HS-27A (cell line): Measurements from ENCODE around the gene ATP11B.

Source experiments
- DNase-seq: peaks from one replicate; pipeline ENCODE4 v3.0.0-alpha.2; 2012; ENCODE audit warnings: low read depth, missing footprints

ATP11B gene

DNA sequence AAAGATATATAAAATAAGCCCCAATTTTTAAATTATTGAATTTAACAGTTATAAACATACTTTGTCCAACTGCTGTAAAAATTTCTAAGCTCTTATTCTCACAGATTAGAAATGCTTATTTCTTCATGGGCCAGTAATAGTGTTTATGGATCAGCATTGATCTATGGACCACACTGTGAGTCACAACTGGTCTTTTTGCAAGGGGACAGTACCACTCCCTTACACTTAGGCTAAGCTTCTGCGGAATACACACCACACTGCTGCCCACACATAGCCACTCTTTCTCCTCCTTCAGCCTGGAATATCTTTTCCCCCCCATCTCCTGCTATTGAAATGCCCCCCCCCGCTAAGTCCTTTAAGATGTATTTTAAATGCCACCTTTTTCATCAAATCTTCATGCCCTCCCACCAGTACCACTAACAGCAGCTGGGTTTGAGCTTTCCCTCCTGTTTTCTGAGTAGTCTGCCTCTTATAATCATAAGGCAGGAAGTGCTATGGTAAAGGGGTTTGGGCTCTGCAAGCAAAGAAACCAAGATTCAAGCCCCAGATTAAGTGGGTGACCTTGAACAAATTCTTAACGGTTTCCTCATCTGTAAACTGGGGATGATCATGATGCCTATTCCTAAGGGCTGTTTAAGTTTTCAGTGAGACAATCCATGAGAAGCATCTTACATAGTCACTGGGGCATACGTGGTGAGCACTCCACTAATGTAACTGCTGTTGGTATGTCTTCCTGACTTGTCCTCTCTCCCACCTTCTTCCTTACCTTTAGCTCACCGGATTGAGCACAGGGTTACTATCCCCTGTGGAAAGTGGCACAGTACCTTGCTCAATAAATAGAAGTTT is 117.9 kb downstream of the ATP11B start:
- no peak for DNase-seq

DNA sequence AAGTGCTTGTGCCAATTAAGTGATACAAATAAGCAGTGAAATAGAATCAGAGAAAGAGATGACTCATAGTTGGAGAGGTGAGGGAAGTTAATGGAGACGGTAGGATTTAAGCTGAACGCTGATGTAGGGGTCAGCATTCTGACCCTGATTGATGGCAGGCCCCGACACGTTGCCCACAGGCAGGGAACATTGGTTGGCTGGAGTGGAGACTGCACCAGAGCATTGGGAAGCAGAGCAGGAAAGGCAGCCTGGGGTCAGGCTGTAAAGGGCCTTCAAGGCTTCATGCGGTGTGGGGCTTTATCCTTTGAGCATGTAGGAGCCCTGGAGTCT is 118.4 kb downstream of the ATP11B start:
- no peak for DNase-seq

DNA sequence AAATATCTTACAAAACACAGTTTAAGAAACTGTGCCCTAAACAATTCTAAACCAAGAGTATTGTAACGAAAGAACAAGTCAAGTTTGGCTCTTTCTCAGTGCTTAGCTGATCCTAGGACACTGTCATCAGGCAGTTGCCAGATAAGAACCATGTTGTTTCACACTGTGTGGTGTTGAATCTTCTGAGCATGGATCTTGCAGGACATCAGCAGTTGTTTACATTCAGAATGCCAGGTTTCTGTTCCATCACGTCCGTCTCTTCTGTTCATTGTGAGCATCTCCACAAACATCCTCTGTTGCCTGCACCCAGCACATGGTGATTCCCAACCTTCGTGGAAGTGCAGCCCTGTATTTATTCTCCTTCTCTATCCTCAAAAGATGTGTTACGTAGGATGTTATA is 119.2 kb downstream of the ATP11B start:
- DNase-seq, result no peak

DNA sequence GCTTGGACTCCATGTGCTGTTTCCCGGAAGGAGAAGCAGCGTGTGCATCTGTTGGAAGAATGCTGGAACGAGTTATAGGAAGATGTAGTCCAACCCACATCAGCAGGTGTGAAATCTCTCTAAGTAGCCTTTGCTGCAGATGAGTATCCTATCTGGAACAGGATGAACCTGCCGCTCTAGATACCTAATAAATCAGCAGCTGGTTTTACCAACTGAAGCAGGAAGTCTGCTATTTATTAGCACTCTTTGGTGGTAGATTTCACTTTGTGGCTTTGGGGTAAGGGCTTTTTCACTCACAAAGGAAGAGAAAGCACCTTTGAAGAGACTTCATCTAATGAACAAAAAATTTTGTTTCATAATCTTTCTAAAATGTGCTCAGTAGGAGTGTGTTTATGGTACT is 120.6 kb downstream of the ATP11B start:
- no peak for DNase-seq

DNA sequence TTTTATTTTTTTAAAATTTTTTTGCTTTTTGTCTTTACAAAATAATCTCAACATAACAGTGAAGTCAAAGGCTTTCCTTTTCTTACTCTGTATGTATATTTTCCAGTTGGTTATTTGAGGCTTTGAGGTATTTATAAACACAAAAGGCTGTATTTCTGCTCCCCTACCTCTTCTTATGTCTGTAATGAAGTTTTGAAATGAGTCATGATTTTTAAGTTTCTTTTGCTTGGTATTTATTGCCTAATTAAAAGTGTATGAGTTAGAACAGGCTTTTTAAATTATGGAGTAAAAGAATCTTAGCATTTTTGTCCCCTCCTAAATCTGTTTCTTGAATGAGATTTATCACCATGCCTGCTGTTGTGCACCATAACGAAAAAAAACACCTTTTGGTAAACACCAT is 121.0 kb downstream of the ATP11B start:
- DNase-seq, result no peak

DNA sequence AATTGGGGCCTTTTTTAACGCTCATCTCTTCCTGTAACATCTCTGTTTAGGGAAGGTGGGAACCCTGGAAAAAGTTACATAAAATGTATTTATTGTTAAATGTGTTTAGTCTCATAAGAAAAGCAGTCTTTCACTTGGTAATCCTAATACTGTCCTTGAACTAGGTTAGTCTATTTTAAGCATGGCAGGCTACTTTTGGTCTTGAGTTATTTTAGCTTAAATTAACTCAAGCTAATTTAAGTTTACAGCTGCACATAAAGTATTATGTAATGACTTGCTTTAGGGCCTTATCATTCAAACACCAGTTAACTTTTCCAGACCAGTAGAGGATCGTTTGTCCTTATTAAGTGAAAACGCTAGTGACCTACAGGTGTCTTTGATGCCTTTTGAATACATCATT is 123.8 kb downstream of the ATP11B start:
- no peak for DNase-seq

DNA sequence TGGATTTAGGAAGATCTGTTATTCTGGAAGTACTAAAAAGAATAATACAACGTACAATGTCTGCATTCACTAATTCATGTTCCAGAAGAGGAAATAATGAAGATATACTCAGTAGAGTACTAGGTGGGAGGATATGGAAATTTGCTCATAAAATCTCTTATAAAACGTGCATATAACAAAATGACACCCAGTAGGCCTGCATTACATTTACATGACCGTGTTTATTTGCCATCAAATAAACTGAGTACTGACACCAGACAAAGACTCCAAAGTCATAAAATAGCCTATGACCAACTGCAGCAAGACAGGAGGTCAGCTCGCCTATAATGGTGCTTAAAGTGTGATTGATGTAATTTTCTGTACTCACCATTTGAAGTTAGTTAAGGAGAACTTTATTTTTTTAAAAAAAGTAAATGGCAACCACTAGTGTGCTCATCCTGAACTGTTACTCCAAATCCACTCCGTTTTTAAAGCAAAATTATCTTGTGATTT is 126.6 kb downstream of the ATP11B start:
- DNase-seq, result no peak

DNA sequence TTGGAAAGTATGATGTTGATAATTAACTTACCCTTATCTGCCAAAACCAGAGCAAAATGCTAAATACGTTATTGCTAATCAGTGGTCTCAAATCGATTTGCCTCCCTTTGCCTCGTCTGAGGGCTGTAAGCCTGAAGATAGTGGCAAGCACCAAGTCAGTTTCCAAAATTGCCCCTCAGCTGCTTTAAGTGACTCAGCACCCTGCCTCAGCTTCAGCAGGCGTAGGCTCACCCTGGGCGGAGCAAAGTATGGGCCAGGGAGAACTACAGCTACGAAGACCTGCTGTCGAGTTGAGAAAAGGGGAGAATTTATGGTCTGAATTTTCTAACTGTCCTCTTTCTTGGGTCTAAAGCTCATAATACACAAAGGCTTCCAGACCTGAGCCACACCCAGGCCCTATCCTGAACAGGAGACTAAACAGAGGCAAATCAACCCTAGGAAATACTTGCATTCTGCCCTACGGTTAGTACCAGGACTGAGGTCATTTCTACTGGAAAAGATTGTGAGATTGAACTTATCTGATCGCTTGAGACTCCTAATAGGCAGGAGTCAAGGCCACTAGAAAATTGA is 127.3 kb downstream of the ATP11B start:
- no peak for DNase-seq

DNA sequence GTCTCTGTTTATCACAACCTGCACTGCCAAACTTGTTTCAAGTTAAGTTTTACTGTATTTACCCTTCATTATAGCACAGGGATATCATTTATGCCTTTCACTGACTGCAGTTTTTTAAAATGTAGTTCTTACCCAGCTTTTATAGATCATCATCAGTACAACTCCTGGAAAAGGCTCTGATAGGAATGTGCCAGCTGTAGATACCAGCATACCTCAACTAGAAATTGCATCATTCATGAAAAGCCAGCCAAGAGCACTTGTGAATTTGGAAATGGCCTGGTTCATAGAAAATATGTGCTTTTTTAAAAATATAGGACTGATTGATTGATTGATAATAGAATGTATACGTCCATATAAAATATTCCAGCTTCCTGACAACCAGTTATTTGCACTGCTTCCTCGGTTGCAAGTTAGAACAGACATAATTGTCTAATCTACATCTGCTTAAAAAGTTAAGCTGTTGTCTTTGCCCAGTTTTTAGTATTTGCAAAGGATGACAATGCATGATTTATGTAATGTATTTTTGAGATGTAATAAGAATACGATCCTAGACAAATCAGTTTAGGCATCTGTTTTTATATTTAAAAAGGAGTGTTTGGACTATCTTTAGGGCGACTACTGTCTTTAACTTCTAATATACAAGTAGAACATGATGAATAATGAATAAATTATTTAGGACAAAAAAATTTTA is 128.5 kb downstream of the ATP11B start:
- DNase-seq, result no peak

DNA sequence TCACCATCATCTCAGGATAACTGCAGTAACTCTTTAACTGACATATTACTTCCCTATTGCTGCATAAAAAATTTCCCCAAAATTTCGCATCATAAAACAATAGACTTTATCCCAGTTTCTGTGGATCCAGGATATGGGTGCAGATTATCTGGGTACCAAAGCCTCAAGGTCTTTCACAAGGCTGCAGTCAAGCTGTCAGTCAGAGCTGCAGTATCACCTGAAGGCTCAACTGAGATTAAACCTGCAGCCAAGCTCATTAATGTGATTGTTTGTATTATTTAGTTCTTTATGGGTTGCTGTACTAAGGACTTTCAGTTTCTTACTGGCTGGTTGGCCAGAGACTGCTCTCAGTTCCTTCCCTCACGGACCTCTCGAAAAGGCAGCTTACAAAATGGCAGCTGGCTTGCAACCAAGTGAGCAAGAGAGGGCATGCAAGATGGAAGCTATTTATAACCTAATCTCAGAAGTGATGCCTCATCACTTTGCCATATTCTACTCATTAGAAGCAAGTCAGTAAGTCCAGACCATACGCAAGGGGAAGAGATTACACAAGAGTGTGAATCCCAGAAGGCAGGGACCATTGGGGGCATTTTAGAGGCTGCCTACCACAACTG is 132.1 kb downstream of the ATP11B start:
- DNase-seq, result no peak

DNA sequence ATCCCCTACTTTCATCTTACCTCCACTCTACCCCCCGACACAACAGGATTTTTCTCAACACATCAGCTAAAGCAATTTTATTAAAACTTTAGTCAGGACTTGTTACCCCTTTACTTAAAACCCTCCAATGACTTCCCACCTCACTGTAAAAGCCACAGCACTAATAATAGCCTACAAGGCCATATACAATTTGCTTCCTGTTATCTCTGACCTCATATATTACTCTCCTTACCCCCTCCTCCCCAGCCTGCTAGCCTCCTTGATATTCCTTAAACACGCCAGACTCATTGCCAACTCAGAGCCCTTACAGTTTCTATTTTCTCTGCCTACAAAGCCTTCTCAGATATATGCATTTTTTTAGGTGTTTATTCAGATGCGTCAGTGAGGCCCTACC is 132.6 kb downstream of the ATP11B start:
- no peak for DNase-seq

DNA sequence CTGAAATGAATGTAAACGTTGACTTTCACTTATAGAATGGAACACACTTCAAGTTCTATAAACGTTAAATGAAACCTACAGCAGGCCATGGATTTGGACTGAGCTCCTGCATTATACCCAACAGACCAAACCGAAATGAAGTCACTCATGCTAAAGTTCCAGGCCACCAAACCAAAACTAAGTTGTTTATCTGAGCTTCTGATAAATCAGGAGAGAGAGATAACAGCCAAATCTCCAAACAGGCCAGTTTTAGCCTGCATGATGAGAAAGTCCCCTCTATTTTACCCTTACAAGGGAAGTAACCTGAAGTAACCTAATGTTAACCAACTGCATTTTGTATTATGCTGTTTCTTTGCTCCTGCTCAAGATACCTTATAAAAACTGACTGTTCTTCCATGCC is 142.5 kb downstream of the ATP11B start:
- DNase-seq, result no peak

DNA sequence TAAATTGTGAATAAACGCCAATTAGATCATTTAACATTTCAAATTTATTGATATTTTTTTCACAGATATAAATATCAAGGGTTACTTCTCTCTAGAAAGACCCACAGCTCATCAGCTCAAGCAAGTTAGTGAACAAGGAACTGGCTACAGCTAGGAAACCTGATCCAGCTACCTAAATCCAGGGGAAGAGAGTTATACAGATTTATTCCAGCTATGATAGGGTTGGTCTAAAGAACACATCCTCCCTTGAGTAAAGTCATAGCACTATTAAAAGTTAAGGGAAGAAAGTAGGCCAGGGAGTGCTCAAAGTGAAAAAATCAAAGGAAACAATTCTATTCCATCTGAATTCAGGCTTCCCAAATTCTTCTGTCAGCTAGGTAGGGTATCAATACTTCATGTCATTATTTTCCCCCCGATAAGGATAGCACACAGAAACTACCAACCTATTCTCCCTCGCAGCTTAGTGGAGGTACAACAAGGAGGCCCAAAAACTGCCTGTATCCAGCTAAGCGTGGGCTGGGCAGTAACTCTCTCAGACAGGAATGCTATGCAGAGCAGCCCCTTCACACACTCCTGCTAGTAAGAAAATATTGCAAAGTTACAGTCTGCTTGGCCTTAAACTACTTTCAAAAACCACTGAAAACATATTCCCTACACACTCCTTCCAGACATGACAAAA is 143.1 kb downstream of the ATP11B start:
- DNase-seq, result no peak

DNA sequence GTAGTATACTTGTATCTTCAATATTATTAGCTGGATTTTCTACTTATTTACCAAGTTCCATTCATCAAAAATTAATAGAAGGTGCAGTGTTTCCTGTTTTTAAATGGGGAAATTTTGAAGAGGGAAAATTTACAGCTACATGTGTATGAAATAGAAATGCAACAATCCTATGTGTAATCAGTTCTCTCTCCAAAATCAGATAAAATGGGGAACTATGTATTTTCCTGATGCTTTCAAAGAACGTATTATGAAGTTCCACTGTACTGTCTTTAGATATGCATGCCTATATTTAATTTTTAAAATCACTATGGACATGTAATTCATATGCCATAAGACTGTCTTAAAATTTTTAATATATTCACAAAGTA is 143.6 kb downstream of the ATP11B start:
- DNase-seq, result no peak

DNA sequence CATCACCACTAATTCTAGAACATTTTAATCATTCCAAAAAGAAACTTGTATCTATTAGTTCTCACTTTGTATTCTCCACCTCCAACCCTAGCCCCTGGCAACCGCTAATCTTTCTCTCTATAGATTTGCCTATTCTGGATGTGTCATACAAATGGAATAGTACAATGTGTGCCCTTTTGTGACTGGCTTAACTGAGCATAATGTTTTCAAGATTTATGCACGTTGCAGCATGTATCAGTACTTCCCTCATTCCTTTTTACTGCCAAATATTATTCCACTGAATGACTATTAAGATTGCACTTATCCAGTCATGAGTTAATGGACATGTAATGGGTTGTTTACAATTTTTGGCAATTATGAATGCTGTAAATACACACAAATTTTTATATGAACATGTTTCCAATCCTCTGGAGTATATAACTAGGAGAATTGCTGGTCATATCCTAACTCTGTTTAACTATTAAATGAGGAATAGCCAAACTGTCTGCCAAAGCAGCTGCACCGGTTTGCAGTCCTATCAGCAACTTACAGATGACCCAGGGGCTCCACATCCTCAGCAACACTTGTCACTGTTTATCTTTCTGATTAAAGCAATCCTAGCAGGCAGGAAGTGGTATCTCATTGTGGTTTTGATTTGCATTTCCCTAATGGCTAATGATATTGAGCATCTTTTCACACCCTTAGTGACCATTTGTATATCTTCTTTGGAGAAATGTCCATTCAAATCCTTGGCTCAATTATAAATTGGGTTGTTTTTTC is 144.2 kb downstream of the ATP11B start:
- no peak for DNase-seq

DNA sequence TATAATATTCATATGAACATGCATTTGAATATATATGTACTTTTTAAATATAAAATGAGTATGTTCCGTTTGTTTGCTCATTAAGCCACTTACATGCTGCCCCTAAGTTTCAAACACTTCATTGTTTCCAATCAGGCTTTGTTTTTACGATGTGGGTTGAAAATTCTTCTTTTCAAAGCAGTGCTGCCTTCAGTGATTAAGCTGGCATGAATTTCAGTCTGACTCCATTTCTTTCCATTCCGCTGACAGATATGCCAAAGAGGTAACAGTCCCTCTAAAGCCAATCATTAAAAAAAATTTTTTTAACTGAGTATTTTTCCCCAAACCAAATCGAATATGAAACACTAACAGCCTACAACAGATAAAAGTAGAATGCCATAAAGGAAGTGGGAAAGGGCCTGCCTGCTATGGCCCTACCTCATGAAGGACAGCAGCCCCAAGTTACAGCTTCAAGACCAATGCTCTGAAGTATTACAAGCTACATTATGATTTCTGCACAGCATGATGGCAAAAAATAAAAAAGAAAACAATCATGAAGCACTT is 147.0 kb downstream of the ATP11B start:
- no peak for DNase-seq

DNA sequence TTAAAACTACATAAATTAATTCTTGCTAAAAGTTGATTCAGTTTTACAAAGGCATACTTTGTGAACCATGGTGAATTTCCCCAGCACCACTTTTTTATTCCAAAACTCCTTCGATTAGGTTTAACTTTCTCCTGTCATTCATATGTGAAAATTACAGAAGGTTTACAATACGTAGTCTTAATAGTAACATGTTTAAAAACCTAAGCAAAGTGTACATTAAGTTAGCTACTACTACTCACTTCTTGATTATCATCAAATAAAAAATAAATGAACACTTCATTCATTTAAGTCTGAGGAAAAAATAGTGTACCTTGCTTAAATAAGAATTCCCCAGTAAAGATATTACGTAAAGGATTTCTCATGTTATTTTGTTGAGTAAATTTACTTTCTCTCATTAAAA is 148.4 kb downstream of the ATP11B start:
- no peak for DNase-seq

DNA sequence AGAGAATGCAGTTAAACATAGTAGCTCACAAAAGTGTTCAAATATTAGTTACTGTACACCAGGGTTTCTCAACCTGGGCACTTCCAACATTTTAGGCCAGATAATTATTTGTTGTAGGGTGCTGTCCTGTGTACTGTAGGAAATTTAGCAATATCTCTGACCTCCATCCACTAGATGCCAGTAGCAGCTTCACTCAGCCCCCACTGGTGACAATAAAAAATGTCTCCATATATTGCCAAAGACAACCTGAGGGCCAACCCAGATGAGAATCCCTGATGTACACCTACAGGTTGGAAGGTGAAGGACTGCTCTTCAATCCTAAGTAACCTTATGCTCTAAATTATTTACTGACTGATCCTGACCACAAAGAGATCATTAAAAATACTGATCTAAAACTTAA is 154.6 kb downstream of the ATP11B start:
- DNase-seq, result no peak

DNA sequence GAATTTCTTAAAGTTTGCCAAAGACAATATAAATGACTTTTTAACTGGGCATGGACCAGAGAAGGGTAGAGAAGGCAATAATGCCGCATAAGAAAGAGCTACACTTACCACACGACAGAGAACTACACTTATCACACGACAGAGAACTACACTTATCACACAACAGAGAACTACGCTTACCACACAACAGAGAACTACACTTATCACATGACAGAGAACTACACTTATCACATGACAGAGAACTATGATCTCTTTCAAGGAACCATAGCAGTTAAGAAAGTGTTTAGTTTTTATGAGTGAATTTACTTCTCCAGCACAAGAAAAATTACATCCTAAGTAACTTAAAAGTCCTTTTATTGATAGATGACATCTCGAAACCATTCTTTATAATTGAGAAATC is 155.0 kb downstream of the ATP11B start:
- no peak for DNase-seq

DNA sequence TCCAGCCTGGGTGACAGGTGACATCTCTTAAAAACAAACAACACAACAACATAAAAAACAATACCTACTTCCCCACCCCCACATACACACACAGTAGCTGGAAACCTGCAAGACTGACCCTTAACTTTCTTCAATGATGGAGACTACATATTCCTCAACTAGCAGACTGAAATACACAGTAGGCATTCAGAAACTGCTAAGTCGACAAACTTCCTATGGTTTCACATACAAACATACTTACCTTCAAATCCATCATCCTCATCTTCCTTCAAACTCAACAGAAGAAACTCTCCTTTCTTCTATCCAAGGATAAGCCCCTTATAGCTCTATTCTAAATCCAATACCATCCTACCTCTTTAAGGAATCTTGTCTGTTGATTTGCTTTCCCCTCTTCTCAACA is 156.4 kb downstream of the ATP11B start:
- DNase-seq, result no peak

DNA sequence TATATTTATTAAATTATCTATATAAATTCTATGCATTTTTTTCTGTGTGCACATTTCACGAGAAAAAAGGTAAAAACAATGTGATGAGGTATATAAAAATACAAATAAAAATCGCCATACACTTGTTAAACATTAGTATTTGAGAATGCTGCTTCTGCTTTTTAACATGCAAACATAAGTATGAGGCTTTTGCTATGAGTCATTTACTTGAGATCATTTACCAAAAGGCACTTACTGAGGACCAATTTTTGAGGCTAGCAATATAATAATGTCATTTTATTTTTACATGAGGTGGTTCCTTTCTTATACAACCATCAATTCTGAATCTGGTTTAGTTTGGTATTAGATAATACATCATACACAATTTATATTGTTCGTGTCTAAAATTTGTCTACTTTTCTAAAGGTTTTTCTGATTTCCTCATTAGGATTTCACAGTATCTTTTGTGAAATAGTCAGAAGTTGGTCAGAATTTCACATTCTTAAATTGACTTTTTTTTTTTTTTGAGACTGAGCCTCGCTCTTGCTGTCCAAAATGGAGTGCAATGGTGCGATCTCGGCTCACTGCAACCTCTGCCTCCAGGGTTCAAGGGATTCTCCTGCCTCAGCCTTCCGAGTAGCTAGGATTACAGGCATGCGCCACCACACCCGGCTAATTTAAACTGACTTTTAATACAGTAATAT is 161.4 kb downstream of the ATP11B start:
- no peak for DNase-seq
